HFFc6 (cell line): ENCODE results near the gene CAMK2N2. TPM values are rescaled to one million over a fixed set of nuclear protein-coding genes. Genes with fewer than 3 reads are reported as not detected.

ENCODE experiments used
- DNase-seq: peaks from one replicate; pipeline ENCODE4 v3.0.0-alpha.2; 2018
- H3K27ac Mint-ChIP-seq: 2 replicates; pipeline ENCODE4 v1.8.0; 2020; ENCODE audit warnings: mild to moderate bottlenecking, mixed read lengths
- H3K27me3 Mint-ChIP-seq: 2 replicates; pipeline ENCODE4 v1.8.0; 2021; ENCODE audit warnings: mild to moderate bottlenecking, moderate library complexity, mixed read lengths; ENCODE audit not compliant: insufficient read depth
- H3K36me3 Mint-ChIP-seq: 2 replicates; pipeline ENCODE4 v1.8.0; 2021; ENCODE audit warnings: low read depth, mixed read lengths
- H3K4me1 Mint-ChIP-seq: 2 replicates; pipeline ENCODE4 v1.8.0; 2020; ENCODE audit warnings: low read depth, mixed read lengths
- H3K4me3 Mint-ChIP-seq: 2 replicates; pipeline ENCODE4 v1.8.0; 2020; ENCODE audit warnings: mild to moderate bottlenecking, moderate library complexity, mixed read lengths
- H3K9me3 Mint-ChIP-seq: 2 replicates; pipeline ENCODE4 v1.8.0; 2020; ENCODE audit warnings: mild to moderate bottlenecking, mixed read lengths
- CTCF ChIP-seq: fragments of 200-600 bp; sonication (generic); IDR thresholded peaks from 2 replicates; pipeline ENCODE4 v1.5.0; 2021; ENCODE audit warnings: antibody characterized with exemption, mild to moderate bottlenecking
- total RNA-seq, 6 experiments: library from RNA; stranded (reverse); fragmentation: NEBNext Ultra II Directional; extraction: Animal tissue kit (Norgen Biotek cat#: 25700); gene quantifications; 2 replicates in 1 of 6; 3 replicates in 5 of 6; pipeline ENCODE4 v1.2.3, GENCODE V29; 2021

CAMK2N2 gene
- total RNA-seq, 6 experiments from 2014 or later, result 2.7 to 6.0 (median 3.4) TPM

GRCh38 chr3:184230603-184231528, 30.5 kb downstream of the CAMK2N2 start:
- no peak overlapping the region for H3K27ac Mint-ChIP-seq
- peaks cover 5% of the 10 kb centered on the region; the same call in 1 of the 2 replicates for H3K36me3 Mint-ChIP-seq
- peaks cover 15% of the 10 kb centered on the region for H3K4me1 Mint-ChIP-seq
- H3K9me3 Mint-ChIP-seq, result no peaks in the 10 kb centered on the region
- DNase-seq, result no peak
- peaks cover 40% of the 10 kb centered on the region for H3K27me3 Mint-ChIP-seq
- no peak for TF ChIP-seq CTCF
- peak overlapping the region; percentile 34; the same call in 1 of the 2 replicates for H3K4me3 Mint-ChIP-seq

GRCh38 chr3:184230081-184230602, 31.2 kb downstream of the CAMK2N2 start:
- Mint-ChIP-seq H3K9me3 (no peaks in the 10 kb centered on the region), H3K27ac (no peak overlapping the region), H3K36me3 (peaks cover 5% of the 10 kb centered on the region; the same call in 1 of the 2 replicates), H3K4me3 (no peak overlapping the region), H3K27me3 (peaks cover 46% of the 10 kb centered on the region), H3K4me1 (peaks cover 15% of the 10 kb centered on the region)
- TF ChIP-seq CTCF, result no peak
- DNase-seq, result no peak

- peaks cover 14% of the 10 kb centered on the region for H3K4me1 Mint-ChIP-seq
- DNase-seq, result peak; percentile 25
- H3K27me3 Mint-ChIP-seq, result peaks cover 48% of the 10 kb centered on the region
- no peak within 1 kb of the TSS for H3K27ac Mint-ChIP-seq
- peaks cover 5% of the 10 kb centered on the region; the same call in 1 of the 2 replicates for H3K36me3 Mint-ChIP-seq
- H3K9me3 Mint-ChIP-seq, result no peaks in the 10 kb centered on the region
- TF ChIP-seq CTCF, result no peak
- H3K4me3 Mint-ChIP-seq, result no peak within 1 kb of the TSS; the same call in 1 of the 2 replicates
These were observed 31.8 kb downstream of the CAMK2N2 start, which contains the start of gene VWA5B2 for GRCh38 chr3:184229394-184230080. Gene VWA5B2 (plus strand): TSS chr3:184229585. CDS start chr3:184230529, 944 bp downstream.

GRCh38 chr3:184228376-184229137, 32.8 kb downstream of the CAMK2N2 start:
- Mint-ChIP-seq H3K4me1 (peaks cover 6% of the 10 kb centered on the region), H3K36me3 (peaks cover 5% of the 10 kb centered on the region; the same call in 1 of the 2 replicates), H3K4me3 (no peak overlapping the region; the same call in 1 of the 2 replicates), H3K27ac (no peak overlapping the region), H3K9me3 (no peaks in the 10 kb centered on the region), H3K27me3 (peaks cover 44% of the 10 kb centered on the region)
- DNase-seq, result no peak
- no peak for TF ChIP-seq CTCF

- H3K27ac Mint-ChIP-seq, result no peak overlapping the region
- peak; percentile 92 for TF ChIP-seq CTCF
- H3K9me3 Mint-ChIP-seq, result no peaks in the 10 kb centered on the region
- DNase-seq, result no peak
- peaks cover 5% of the 10 kb centered on the region; the same call in 1 of the 2 replicates for H3K36me3 Mint-ChIP-seq
- H3K4me3 Mint-ChIP-seq, result no peak overlapping the region
- H3K27me3 Mint-ChIP-seq, result peaks cover 43% of the 10 kb centered on the region
- H3K4me1 Mint-ChIP-seq, result peaks cover 6% of the 10 kb centered on the region
These were observed 33.8 kb downstream of the CAMK2N2 start for GRCh38 chr3:184227481-184227935.
